ENCODE results near the gene EMD.

The EMD gene

GRCh38 chrX:154378799-154379568 lies at the start of gene EMD:
Gene EMD, plus strand, starts transcription at chrX:154379295. Its CDS starts 190 bp downstream, at chrX:154379485.
- Histone ChIP-seq H3K79me2 (ENCODE audit: low read length) (peaks cover 19% of the 10 kb centered on the region), H3K27ac (ENCODE audit: low read length) (peak within 1 kb of the TSS; percentile 92), H3K4me1 (ENCODE audit: low read length) (peaks cover 2% of the 10 kb centered on the region; the same call in 1 of the 2 replicates), H3K4me2 (ENCODE audit: low read depth, low read length) (peak within 1 kb of the TSS; percentile 82), H3K9me3 (replicated peaks; ENCODE audit: insufficient read depth, low read length) (no peaks in the 10 kb centered on the region), H3K36me3 (replicated peaks; ENCODE audit: insufficient read depth, low read length) (no peaks in the 10 kb centered on the region), H3K9ac (ENCODE audit: low read length) (peak within 1 kb of the TSS; percentile 99), H3F3A (ENCODE audit: insufficient read depth, low read length) (peaks cover 4% of the 10 kb centered on the region; the same call in 1 of the 2 replicates), H4K20me1 (ENCODE audit: insufficient read depth, low read length) (no peaks in the 10 kb centered on the region), H3K9me2 (replicated peaks; ENCODE audit: insufficient read depth, low read length) (no peaks in the 10 kb centered on the region), H3K4me3 (ENCODE audit: low read length) (peak within 1 kb of the TSS; percentile 80), H3K27me3 (replicated peaks; ENCODE audit: insufficient read depth, low read length) (no peaks in the 10 kb centered on the region), H2AFZ (ENCODE audit: low read length) (no peak within 1 kb of the TSS; the same call in 1 of the 2 replicates)
- peak; percentile 97 for DNase-seq
- TF ChIP-seq CTCF (IDR thresholded peaks at IDR 0.05; ENCODE audit: low read length) (no peak), EZH2phosphoT487 (IDR thresholded peaks at IDR 0.05; ENCODE audit: low read length) (no peak)

- no peak for TF ChIP-seq EZH2phosphoT487 (IDR thresholded peaks at IDR 0.05; ENCODE audit: low read length)
- TF ChIP-seq EZH2 (optimal IDR thresholded peaks at IDR 0.05; ENCODE audit: low read depth, low read length) = no peak
- TF ChIP-seq CTCF (IDR thresholded peaks at IDR 0.05; ENCODE audit: low read length) = no peak
- Histone ChIP-seq H3K9ac (ENCODE audit: low read length) (no peak overlapping the region), H3K4me2 (ENCODE audit: low read depth, low read length) (no peak overlapping the region), H4K20me1 (ENCODE audit: insufficient read depth, low read length) (no peaks in the 10 kb centered on the region), H3K4me3 (ENCODE audit: low read length) (no peak overlapping the region), H3K27me3 (replicated peaks; ENCODE audit: insufficient read depth, low read length) (no peaks in the 10 kb centered on the region), H3K79me2 (ENCODE audit: low read length) (no peaks in the 10 kb centered on the region), H3K4me1 (ENCODE audit: low read length) (peaks cover 21% of the 10 kb centered on the region), H3F3A (ENCODE audit: insufficient read depth, low read length) (no peaks in the 10 kb centered on the region), H3K9me2 (replicated peaks; ENCODE audit: insufficient read depth, low read length) (no peaks in the 10 kb centered on the region), H3K27ac (ENCODE audit: low read length) (no peak overlapping the region), H2AFZ (ENCODE audit: low read length) (no peak overlapping the region), H3K9me3 (replicated peaks; ENCODE audit: insufficient read depth, low read length) (no peaks in the 10 kb centered on the region), H3K36me3 (replicated peaks; ENCODE audit: insufficient read depth, low read length) (no peaks in the 10 kb centered on the region)
- DNase-seq = no peak
Measured at GRCh38 chrX:154332561-154332960, 46.5 kb upstream of the EMD start.

- no peaks in the 10 kb centered on the region for H3K79me2 ChIP-seq (ENCODE audit: low read length)
- peaks cover 17% of the 10 kb centered on the region for H3K4me1 ChIP-seq (ENCODE audit: low read length)
- no peaks in the 10 kb centered on the region for H3K27me3 ChIP-seq (replicated peaks; ENCODE audit: insufficient read depth, low read length)
- H3K9me2 ChIP-seq (replicated peaks; ENCODE audit: insufficient read depth, low read length) = no peaks in the 10 kb centered on the region
- H3K4me2 ChIP-seq (ENCODE audit: low read depth, low read length) = no peak overlapping the region
- H4K20me1 ChIP-seq (ENCODE audit: insufficient read depth, low read length) = no peaks in the 10 kb centered on the region
- no peaks in the 10 kb centered on the region for H3K36me3 ChIP-seq (replicated peaks; ENCODE audit: insufficient read depth, low read length)
- H3F3A ChIP-seq (ENCODE audit: insufficient read depth, low read length) = no peaks in the 10 kb centered on the region
- H3K9me3 ChIP-seq (replicated peaks; ENCODE audit: insufficient read depth, low read length) = no peaks in the 10 kb centered on the region
- no peak overlapping the region for H3K4me3 ChIP-seq (ENCODE audit: low read length)
- no peak overlapping the region for H2AFZ ChIP-seq (ENCODE audit: low read length)
- H3K9ac ChIP-seq (ENCODE audit: low read length) = no peak overlapping the region
- peak overlapping the region; percentile 26; the same call in 1 of the 2 replicates for H3K27ac ChIP-seq (ENCODE audit: low read length)
- DNase-seq = no peak
- TF ChIP-seq EZH2phosphoT487 (IDR thresholded peaks at IDR 0.05; ENCODE audit: low read length) (no peak), CTCF (IDR thresholded peaks at IDR 0.05; ENCODE audit: low read length) (no peak), EZH2 (optimal IDR thresholded peaks at IDR 0.05; ENCODE audit: low read depth, low read length) (no peak)
Measured at GRCh38 chrX:154333116-154333515, 46.0 kb upstream of the EMD start.

Measured in MM.1S (cell line).